PC-3 (cell line): ENCODE data around the gene RGS17. TPM values are rescaled to one million over a fixed set of nuclear protein-coding genes. Genes with fewer than 3 reads are reported as not detected.

Experiments used
- ATAC-seq: fragments of 200-7000 bp; cut with Tn5 transposase; 2 replicates; pipeline ENCODE4 v1.9.1; 2020; ENCODE audit warnings: mild to moderate bottlenecking, moderate library complexity
- BruUV-seq: library from RNA; stranded (reverse); fragments of 400-500 nt; replicated peaks from 2 replicates; lab custom pipeline; 2021; lab: Mats Ljungman, UMichigan
- CTCF ChIA-PET: fragments of 300-600 bp; sonication (Branson Sonifier 250); formaldehyde crosslinking; loops from one replicate; lab custom pipeline; 2022; ENCODE audit warnings: antibody characterized with exemption; lab: Charles Lee
- POLR2A ChIA-PET: fragments of 300-600 bp; sonication (Branson Sonifier 250); formaldehyde crosslinking; loops from one replicate; lab custom pipeline; 2022; ENCODE audit warnings: antibody characterized with exemption; ENCODE audit not compliant: unreplicated experiment; lab: Charles Lee
- DNase-seq: peaks from one replicate; pipeline ENCODE4 v3.0.0-alpha.2; 2015
- H2AFZ ChIP-seq: fragments of 300-600 bp; sonication (generic); 2 replicates; pipeline ENCODE4 v1.6.0; 2016; ENCODE audit warnings: antibody characterized with exemption, low read length
- H3F3A ChIP-seq: fragments of 300-600 bp; sonication (generic); one replicate; pipeline ENCODE4 v1.6.0; 2017; ENCODE audit warnings: antibody characterized with exemption, low read length, control low read depth, mild to moderate bottlenecking; ENCODE audit not compliant: unreplicated experiment
- H3K27ac ChIP-seq: fragments of 300-600 bp; sonication (generic); 2 replicates; pipeline ENCODE4 v1.5.1; 2016; ENCODE audit warnings: mild to moderate bottlenecking, low read length
- H3K27me3 ChIP-seq: fragments of 300-600 bp; sonication (generic); 2 replicates; pipeline ENCODE4 v1.6.1; 2016; ENCODE audit warnings: low read length, mixed read lengths
- H3K36me3 ChIP-seq: fragments of 300-600 bp; sonication (generic); 2 replicates; pipeline ENCODE4 v1.6.1; 2016; ENCODE audit warnings: low read depth, mixed run types, low read length, mixed read lengths
- H3K4me1 ChIP-seq: fragments of 300-600 bp; sonication (generic); 2 replicates; pipeline ENCODE4 v1.5.1; 2016; ENCODE audit warnings: low read length; ENCODE audit not compliant: insufficient read depth
- H3K4me2 ChIP-seq: fragments of 300-600 bp; sonication (generic); 2 replicates; pipeline ENCODE4 v1.6.0; 2016; ENCODE audit warnings: low read length
- H3K4me3 ChIP-seq: fragments of 300-600 bp; sonication (generic); 2 replicates; pipeline ENCODE4 v1.5.1; 2016; ENCODE audit warnings: mild to moderate bottlenecking, low read length, mixed read lengths
- H3K79me2 ChIP-seq: fragments of 300-600 bp; sonication (generic); 2 replicates; pipeline ENCODE4 v1.6.1; 2017; ENCODE audit warnings: low read length, mixed read lengths
- H3K9ac ChIP-seq: fragments of 300-600 bp; sonication (generic); 2 replicates; pipeline ENCODE4 v1.6.0; 2016; ENCODE audit warnings: mild to moderate bottlenecking, low read length
- H3K9me2 ChIP-seq: fragments of 300-600 bp; sonication (generic); replicated peaks from 2 replicates; pipeline ENCODE4 v1.6.1; 2016; ENCODE audit warnings: mixed run types, low read length, mixed read lengths
- H3K9me3 ChIP-seq: fragments of 300-600 bp; sonication (generic); 2 replicates; pipeline ENCODE4 v1.6.1; 2016; ENCODE audit warnings: low read length, mixed read lengths
- H4K20me1 ChIP-seq: fragments of 300-600 bp; sonication (generic); 2 replicates; pipeline ENCODE4 v1.6.1; 2016; ENCODE audit warnings: low read length, mixed read lengths
- EZH2 ChIP-seq: fragments of 300-600 bp; sonication (generic); IDR thresholded peaks from one replicate; pipeline ENCODE4 v1.6.1; 2017; ENCODE audit warnings: antibody characterized with exemption, mild to moderate bottlenecking, low read length; ENCODE audit not compliant: unreplicated experiment
- EZH2phosphoT487 ChIP-seq: fragments of 300-600 bp; sonication (generic); IDR thresholded peaks from 2 replicates; pipeline ENCODE4 v1.6.1; 2018; ENCODE audit warnings: mild to moderate bottlenecking, antibody characterized with exemption, low read length, borderline replicate concordance
- intact Hi-C: fragments of 100-400 bp; cut with micrococcal nuclease; formaldehyde crosslinking; loops from 2 replicates; pipeline ENCODE4 v1.9.0; 2023
- total RNA-seq: library from RNA; depleted of rRNA; stranded (reverse); fragments of >200 nt; gene quantifications from 2 replicates; pipeline ENCODE4 v1.2.3, GENCODE V29; 2014
- TF ChIP-seq, protein P1 (sequence below): fragments of 300-600 bp; sonication (generic); conservative IDR thresholded peaks from 2 replicates; pipeline ENCODE4 v1.5.1; 2017; ENCODE audit warnings: antibody characterized with exemption, low read depth, mild to moderate bottlenecking, low read length

The RGS17 gene
- total RNA-seq, 1 experiment from 2014 or later = 1.4 TPM

GRCh38 chr6:152982904-152983636 is 148.0 kb downstream of the RGS17 start, which contains the start of gene FBXO5:
Gene FBXO5, minus strand, starts transcription at chr6:152983041. Its CDS starts 82 bp downstream, at chr6:152982959.
- no peaks in the 10 kb centered on the region for H3K9me3 ChIP-seq
- H3K79me2 ChIP-seq = peaks cover 82% of the 10 kb centered on the region
- no peaks in the 10 kb centered on the region for H3K9me2 ChIP-seq
- H3K4me1 ChIP-seq = peaks cover 25% of the 10 kb centered on the region
- ChIA-PET CTCF (no interaction called here), POLR2A (no interaction called here)
- H3K27ac ChIP-seq = peak within 1 kb of the TSS; percentile 97
- TF ChIP-seq EZH2phosphoT487 (no peak), EZH2 (no peak)
- TF ChIP-seq, protein P1, sequence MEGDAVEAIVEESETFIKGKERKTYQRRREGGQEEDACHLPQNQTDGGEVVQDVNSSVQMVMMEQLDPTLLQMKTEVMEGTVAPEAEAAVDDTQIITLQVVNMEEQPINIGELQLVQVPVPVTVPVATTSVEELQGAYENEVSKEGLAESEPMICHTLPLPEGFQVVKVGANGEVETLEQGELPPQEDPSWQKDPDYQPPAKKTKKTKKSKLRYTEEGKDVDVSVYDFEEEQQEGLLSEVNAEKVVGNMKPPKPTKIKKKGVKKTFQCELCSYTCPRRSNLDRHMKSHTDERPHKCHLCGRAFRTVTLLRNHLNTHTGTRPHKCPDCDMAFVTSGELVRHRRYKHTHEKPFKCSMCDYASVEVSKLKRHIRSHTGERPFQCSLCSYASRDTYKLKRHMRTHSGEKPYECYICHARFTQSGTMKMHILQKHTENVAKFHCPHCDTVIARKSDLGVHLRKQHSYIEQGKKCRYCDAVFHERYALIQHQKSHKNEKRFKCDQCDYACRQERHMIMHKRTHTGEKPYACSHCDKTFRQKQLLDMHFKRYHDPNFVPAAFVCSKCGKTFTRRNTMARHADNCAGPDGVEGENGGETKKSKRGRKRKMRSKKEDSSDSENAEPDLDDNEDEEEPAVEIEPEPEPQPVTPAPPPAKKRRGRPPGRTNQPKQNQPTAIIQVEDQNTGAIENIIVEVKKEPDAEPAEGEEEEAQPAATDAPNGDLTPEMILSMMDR = no peak
- peak within 1 kb of the TSS; percentile 94 for H3K4me2 ChIP-seq
- DNase-seq = peak; percentile 95
- H4K20me1 ChIP-seq = peaks cover 20% of the 10 kb centered on the region
- peak within 1 kb of the TSS; percentile 83 for H3K4me3 ChIP-seq
- peak within 1 kb of the TSS; percentile 86 for H2AFZ ChIP-seq
- ATAC-seq = peak; percentile 84
- H3K27me3 ChIP-seq = no peaks in the 10 kb centered on the region
- BruUV-seq = TSS peak; percentile 43
- H3F3A ChIP-seq = no peaks in the 10 kb centered on the region
- H3K9ac ChIP-seq = peak within 1 kb of the TSS; percentile 100
- peaks cover 4% of the 10 kb centered on the region; the same call in 1 of the 2 replicates for H3K36me3 ChIP-seq
- intact Hi-C loops = loop anchor here (2.0 kb wide), 2 partner anchors 20 to 184 kb away; partner anchors contain the start of gene MTRF1L

DNA sequence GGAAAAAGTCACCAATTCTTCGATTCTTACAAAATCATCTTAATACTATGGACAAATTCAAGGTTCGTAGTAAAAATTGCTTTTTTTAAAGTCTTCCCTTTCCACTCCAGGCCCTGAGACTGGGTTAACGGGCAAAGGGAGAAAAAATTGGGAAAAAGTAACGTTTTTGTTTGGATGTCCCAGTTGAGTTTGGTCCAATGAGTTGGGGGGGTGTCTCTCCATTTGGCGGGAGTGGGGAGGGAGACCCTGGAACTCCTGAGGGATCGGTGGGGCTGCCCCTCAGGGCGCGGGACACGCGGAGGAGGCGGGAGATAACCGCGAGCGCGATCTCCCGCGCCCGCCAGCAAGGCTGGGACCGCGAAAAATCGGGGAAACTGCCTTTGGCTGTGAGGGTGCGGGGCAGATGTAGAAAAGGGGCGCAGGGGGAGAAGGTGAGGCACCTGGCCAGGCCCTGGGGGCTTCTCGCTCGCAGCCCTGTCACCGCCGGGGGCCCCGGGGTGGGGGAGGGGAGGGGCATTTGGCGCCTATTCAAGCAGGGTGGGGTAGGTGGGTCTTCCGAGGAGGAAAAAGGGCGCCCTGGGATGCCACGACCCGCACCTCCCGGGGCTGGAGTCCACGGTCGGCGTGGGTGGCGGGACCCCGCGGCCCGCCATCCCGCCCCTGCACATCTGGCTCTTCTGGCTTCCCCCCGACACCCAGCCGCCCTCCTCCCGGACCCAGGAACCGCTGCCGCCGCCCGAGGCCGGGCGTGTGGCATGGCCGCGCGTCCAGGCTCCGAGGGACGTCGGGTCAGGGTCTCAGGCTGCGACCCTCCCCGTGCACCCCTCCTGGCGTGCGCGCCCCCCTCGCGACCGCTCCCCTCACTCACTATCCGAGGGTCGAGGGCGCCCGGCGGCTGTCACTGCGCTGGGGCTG is 148.8 kb downstream of the RGS17 start:
- BruUV-seq = no TSS peak
- intact Hi-C loops = loop anchor here (2.0 kb wide), 2 partner anchors 21 to 185 kb away; partner anchors contain the start of gene MTRF1L
- ChIA-PET POLR2A (no interaction called here), CTCF (no interaction called here)
- TF ChIP-seq, protein P1 = no peak
- no peak for TF ChIP-seq EZH2
- TF ChIP-seq EZH2phosphoT487 = no peak
- Histone ChIP-seq H3K4me3 (peak overlapping the region; percentile 83), H3K4me2 (peak overlapping the region; percentile 83), H3K9me2 (no peaks in the 10 kb centered on the region), H2AFZ (no peak overlapping the region), H3K9ac (peak overlapping the region; percentile 100), H3K27me3 (no peaks in the 10 kb centered on the region), H3K36me3 (peaks cover 11% of the 10 kb centered on the region), H4K20me1 (peaks cover 27% of the 10 kb centered on the region), H3K4me1 (peaks cover 25% of the 10 kb centered on the region), H3K79me2 (peaks cover 90% of the 10 kb centered on the region), H3K9me3 (no peaks in the 10 kb centered on the region), H3K27ac (peak overlapping the region; percentile 31; the same call in 1 of the 2 replicates), H3F3A (no peaks in the 10 kb centered on the region)
- no peak for DNase-seq
- no peak for ATAC-seq
